ENCODE results near the gene THAP3.
A peak's percentile ranks its signal among the peaks of the same experiment; 100 is the strongest.

The THAP3 gene

DNA sequence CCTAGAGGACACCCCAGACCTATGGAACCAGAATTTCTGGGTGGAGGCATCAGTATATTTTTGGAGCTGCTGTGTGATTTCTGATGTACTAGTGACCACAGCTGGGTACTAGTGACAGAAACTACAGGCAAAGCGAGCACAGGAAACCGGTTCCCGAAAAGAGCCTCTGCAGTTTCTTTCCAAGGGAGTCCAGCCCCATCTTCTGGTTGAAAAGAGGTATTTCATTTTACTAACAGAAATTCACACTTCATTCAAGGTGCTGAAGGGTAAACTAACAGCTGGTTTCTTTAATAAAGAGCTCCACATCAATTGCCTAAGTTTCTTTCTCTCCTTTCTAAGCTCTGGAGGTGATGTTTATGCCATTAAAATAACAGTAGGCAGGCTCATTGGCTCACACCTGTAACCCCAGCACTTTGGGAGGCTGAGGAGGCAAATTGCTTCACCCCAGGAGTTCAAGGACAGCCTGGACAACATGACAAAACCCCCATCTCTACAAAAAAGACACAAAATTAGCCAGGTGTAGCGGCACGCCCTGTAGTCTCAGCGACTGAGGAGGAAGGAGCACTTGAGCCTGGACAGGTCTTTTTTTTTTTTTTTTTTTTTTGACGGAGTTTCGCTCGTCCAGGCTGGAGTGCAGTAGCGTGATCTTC, 22.0 kb downstream of the THAP3 start:
- no peak overlapping the region for H3K4me3 ChIP-seq (ENCODE audit: low read depth, low read length)
- peak; percentile 30 for TF ChIP-seq CTCF (IDR thresholded peaks at IDR 0.05; ENCODE audit: low read depth, low read length)

- no peak for TF ChIP-seq CTCF (IDR thresholded peaks at IDR 0.05; ENCODE audit: low read depth, low read length)
- no peak overlapping the region for H3K4me3 ChIP-seq (ENCODE audit: low read depth, low read length)
These were observed 23.9 kb downstream of the THAP3 start for GRCh38 chr1:6648556-6648955.

DNA sequence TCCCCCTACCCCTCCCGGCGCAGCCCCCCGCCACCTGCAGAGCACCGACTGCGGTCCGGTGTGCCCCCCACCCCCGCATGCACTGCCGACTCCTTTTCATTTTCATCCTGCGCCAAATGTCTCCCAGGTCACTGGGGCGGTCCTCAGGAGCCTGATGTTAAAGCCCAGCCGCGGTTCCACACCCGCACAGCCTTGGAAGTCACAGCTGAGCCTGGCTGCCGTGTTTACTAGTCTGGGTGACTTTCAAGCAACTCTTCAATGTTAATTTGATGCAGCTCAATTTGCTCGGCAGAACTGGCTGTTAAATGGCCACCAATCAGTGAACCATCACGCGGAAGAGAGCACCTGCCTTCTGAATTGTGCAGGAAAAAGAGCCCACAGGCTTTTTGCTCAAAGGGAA, 27.2 kb downstream of the THAP3 start:
- TF ChIP-seq CTCF (IDR thresholded peaks at IDR 0.05; ENCODE audit: low read depth, low read length): no peak

DNA sequence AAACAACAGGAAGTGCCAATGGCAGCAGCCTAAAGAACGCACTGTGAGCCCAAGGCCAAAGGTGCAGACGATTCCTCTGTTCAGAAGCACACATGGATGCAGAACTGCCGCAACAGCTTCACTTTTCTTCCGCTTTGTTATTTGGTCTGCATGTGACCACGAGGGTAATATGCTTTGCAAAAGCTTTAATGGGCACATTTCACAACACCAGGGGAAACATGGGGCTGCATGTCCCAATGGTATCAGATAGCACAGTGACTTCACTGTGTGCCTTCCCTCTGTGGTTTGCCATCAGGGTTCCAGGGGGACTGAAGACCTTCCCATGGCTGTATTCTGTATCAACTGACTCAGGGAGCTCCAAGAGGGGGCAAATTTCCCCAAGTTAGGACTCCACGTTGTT, 28.3 kb downstream of the THAP3 start:
- no peak for TF ChIP-seq CTCF (IDR thresholded peaks at IDR 0.05; ENCODE audit: low read depth, low read length)
- no peak overlapping the region for H3K4me3 ChIP-seq (ENCODE audit: low read depth, low read length)

More for the DNA sequence above, 27.2 kb downstream of the THAP3 start:
- H3K4me3 ChIP-seq (ENCODE audit: low read depth, low read length): no peak overlapping the region

GRCh38 chr1:6653436-6654290, 29.0 kb downstream of the THAP3 start:
- no peak for TF ChIP-seq CTCF (IDR thresholded peaks at IDR 0.05; ENCODE audit: low read depth, low read length)
- H3K4me3 ChIP-seq (ENCODE audit: low read depth, low read length): no peak overlapping the region

DNA sequence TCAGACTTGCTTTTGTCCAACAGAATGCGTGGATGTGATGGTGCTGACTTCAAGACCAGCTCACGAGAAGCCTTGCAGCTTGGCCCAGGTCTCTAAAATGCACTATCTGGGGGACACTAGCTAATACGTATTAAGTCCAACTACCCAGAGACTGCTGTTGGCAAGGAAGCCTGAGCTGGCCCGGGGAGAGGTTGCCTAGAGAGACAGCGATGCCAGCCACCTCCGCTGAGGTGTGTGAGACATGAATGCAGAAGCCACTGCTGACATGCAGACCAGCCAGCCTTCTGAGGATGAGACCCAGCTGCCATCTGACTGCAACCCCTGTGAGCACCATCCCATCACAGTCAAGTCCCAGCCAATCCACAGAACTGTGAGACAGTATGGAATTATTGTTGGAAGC, 32.5 kb downstream of the THAP3 start:
- no peak for TF ChIP-seq CTCF (IDR thresholded peaks at IDR 0.05; ENCODE audit: low read depth, low read length)
- H3K4me3 ChIP-seq (ENCODE audit: low read depth, low read length): no peak overlapping the region

All from WI38 (cell line).